HCT116 (cell line): ENCODE results near the gene FURIN.

Source experiments
- EZH2 ChIP-seq: fragments of 200-600 bp; sonication (generic); IDR thresholded peaks from 2 replicates; pipeline ENCODE4 v1.6.1; 2017; ENCODE audit warnings: antibody characterized with exemption, mixed run types
- FOSL1 ChIP-seq: IDR thresholded peaks from 2 replicates; pipeline ENCODE4 v1.6.1; 2012; ENCODE audit warnings: low read depth
- JUND ChIP-seq: IDR thresholded peaks from 2 replicates; pipeline ENCODE4 v1.6.1; 2012
- POLR2A ChIP-seq: IDR thresholded peaks from 2 replicates; pipeline ENCODE4 v1.7.0; 2011; ENCODE audit warnings: borderline replicate concordance; ENCODE audit not compliant: insufficient read depth, insufficient read length; ENCODE audit errors: extremely low read depth
- TCF7L2 ChIP-seq: IDR thresholded peaks from 2 replicates; pipeline ENCODE4 v1.7.0; 2011; ENCODE audit warnings: borderline replicate concordance, inconsistent platforms; ENCODE audit not compliant: insufficient read depth, insufficient read length; ENCODE audit errors: extremely low read depth
- TF ChIP-seq, protein P1 (sequence below), 3 experiments: fragments of 200-600 bp in 1 of 3; sonication (generic) in 1 of 3; IDR thresholded peaks in 2 of 3; conservative IDR thresholded peaks in 1 of 3; 2 replicates each; pipeline ENCODE4 v1.5.1; 2012 to 2017; ENCODE audit warnings: low read depth in 2 of 3, low read length in 2 of 3, antibody characterized with exemption in 1 of 3, borderline replicate concordance in 1 of 3, control low read depth in 1 of 3, mild to moderate bottlenecking in 1 of 3, mixed read lengths in 1 of 3, mixed run types in 1 of 3, moderate library complexity in 1 of 3; ENCODE audit not compliant: insufficient read depth in 1 of 3
- TF ChIP-seq, protein P2 (sequence below): IDR thresholded peaks from 2 replicates; pipeline ENCODE4 v1.6.1; 2012

DNA sequence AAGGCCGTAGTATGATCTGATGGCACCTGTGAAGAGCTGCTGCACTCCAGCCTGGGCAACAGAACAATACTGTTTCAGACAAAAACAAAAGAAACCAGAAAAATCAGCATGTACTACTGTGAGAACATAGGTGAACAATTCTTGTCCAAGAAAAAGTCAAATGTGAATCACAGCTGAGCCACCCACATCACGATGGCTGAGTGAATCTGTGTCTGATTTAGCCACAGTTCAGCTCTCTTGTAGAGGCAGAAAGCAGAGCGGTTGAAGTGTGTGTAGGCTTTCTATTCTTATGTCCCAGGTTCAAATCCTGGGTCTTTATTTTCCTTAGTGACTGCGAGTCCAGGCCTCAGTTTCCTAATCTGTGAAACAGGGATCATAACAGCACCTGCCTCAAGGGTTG, 4.4 kb upstream of the FURIN start:
- TF ChIP-seq, protein P1, sequence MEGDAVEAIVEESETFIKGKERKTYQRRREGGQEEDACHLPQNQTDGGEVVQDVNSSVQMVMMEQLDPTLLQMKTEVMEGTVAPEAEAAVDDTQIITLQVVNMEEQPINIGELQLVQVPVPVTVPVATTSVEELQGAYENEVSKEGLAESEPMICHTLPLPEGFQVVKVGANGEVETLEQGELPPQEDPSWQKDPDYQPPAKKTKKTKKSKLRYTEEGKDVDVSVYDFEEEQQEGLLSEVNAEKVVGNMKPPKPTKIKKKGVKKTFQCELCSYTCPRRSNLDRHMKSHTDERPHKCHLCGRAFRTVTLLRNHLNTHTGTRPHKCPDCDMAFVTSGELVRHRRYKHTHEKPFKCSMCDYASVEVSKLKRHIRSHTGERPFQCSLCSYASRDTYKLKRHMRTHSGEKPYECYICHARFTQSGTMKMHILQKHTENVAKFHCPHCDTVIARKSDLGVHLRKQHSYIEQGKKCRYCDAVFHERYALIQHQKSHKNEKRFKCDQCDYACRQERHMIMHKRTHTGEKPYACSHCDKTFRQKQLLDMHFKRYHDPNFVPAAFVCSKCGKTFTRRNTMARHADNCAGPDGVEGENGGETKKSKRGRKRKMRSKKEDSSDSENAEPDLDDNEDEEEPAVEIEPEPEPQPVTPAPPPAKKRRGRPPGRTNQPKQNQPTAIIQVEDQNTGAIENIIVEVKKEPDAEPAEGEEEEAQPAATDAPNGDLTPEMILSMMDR (IDR thresholded peaks at IDR 0.05 in 2 of 3, conservative IDR thresholded peaks at IDR 0.05 in 1 of 3; ENCODE audit: borderline replicate concordance in 1 of 3, insufficient read depth in 1 of 3, low read depth in 2 of 3, low read length in 2 of 3) = no peak
- TF ChIP-seq JUND (no peak), POLR2A (no peak), TCF7L2 (no peak), FOSL1 (no peak), EZH2 (no peak)
- TF ChIP-seq, protein P2, sequence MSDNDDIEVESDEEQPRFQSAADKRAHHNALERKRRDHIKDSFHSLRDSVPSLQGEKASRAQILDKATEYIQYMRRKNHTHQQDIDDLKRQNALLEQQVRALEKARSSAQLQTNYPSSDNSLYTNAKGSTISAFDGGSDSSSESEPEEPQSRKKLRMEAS = no peak
